Measurements from ENCODE around the gene NIPAL1.
"Not testable (repeated sequence)": the region's sequence is repeated elsewhere in the genome, so short reads cannot be mapped to it uniquely, and the experiment has no call there.

NIPAL1 gene

DNA sequence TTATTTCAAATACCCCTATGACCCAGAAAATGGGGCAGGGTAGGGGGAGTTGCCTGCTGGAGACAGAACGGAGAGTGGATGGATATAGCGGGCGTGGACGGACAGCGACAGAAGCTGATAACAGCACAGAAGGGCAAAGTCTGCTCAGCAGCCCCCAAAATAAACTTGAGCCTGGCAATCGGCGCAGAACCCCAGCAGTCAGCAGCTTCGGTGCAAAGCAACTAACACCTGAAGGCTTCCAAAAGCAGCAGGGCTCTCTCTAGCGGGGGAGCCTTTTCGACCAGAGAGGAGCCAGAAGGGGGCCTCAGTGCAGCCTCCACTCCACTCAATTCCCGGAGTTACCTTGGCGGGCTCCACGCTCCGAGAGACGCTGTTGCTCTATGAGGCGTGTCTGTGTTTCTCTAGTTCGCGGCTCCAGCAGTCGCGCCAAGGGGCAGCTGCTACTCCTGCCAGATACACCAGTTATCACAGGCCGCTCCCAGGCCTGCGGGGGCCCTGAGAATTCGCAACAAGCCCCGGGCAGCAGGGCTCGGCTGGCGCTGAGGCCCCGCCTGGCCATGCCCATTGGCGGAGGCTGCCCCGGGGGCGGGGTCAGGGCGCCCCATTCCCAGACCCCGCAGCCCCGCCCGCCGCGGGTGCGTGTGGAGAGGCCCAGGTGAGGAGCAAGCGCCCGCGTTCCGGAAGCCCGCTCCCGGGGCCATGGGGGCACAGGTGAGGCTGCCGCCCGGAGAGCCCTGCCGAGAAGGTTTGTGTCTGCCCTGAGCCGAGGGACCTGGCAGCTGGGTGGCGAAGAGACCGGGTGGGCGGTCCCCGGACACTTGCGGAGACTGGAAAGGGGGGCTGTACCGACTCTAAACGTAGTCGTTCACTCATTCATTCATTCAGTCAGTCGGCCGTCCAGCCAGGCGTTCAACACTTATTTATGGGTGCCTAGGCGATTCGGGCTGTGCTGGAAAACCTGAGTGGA is at the start of gene NIPAL1, which contains the start of gene CNGA1:
TSS of gene NIPAL1 (plus strand) at position 632 of the 967 bp plus-strand sequence. CDS start at position 700, 68 bp downstream.
TSS of gene CNGA1 (minus strand) at position 541 of the 967 bp plus-strand sequence. CDS start 63,992 bp downstream, outside the sequence.
- DNase-seq (ENCODE audit: low read depth in 2 of 2): peak; percentile 56 to 62

DNA sequence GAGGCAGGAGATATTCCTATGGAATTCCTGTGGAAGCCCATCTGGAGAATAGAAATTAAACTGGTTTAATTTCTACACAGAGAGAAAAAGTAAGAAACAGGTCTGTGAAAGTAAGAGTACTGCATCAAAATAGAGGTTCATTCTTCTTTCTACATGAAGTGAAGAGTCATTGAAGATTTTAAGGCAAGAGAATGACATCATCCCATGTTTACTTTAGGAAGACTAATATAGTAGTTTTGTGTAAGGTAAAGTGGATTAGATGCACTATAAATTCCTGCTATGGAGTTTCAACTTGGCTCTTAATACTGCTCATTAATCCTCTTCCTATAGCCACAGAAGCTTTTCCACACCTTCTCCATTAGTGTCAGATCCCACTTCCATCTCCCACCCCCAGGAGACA is 47.7 kb upstream of the NIPAL1 start:
- no peak for DNase-seq (ENCODE audit: low read depth in 2 of 2)

DNA sequence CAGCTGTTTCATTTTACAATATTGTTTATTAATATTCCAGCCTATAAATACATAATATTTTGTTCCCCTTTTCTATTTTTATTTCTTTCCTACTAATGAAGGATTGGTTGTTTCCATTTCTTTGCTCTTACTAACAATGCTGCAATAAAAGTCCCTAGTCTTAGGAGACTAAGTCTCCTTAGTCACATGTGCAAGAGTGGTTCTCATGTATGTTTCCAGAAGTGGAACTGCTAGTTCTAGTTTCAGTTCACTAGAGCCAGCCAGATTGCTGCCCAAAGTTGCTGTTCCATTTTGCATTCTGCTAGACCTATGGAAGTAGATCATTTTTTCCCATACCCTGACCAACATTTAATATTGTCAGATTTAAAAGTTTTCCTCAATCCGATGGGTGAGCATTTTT is 44.4 kb upstream of the NIPAL1 start:
- no peak for DNase-seq (ENCODE audit: low read depth in 2 of 2)

DNA sequence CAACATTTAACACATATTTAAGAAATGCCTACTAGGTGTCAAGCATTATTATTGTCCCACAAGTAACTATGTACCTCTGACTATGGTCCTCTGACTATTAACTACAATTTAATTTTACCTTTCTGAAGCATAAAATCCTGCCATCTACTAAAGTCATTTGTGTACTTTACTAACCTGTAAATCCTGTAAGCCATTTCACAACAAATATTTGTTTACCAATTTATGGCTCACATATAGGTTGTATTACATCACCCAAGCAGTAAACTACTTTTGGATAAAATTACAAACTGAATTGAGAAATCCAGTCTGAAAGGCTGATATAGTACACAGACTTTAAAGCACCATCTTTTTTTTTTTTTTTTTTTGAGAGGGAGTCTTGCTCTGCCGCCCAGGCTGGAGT is 43.9 kb upstream of the NIPAL1 start:
- DNase-seq (ENCODE audit: low read depth in 2 of 2): no peak

DNA sequence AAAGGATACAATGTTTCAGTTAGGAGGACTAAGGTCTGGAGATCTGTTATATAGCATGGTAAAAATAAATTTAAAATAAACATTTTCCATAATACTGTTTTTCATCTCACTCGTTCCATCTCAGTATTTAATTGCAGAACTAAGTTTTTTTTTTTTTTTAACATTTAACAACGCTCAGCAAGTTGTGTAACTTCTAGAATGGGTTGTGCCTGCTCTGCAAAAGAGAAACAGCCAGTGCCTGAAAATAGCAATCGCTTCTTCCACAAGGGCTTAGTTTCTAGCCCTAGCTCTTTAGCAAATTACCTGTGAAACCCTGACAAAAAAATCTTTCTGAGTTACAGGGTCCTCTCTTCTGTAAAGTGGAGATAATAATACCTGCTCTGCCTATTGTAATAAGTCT is 42.0 kb upstream of the NIPAL1 start:
- no peak for DNase-seq (ENCODE audit: low read depth in 2 of 2)

DNA sequence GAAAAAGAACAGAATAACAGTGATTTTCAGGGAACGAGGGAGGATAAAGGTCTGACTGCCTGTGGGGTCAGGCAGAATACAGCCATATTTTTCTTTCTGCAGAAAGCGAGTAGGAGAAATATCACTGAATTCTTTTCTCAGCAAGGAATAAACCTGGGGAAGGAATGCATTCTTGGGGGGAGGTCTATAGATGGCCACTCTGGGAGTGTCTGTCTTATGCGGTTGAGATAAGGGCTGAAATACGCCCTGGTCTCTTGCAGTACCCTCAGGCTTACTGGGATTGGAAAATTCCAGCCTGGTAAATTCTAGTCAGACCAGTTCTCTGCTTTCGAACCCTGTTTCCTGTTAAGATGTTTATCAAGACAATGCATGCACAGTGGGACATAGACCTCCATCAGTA is 26.4 kb upstream of the NIPAL1 start:
- DNase-seq (ENCODE audit: low read depth in 2 of 2): no peak

DNA sequence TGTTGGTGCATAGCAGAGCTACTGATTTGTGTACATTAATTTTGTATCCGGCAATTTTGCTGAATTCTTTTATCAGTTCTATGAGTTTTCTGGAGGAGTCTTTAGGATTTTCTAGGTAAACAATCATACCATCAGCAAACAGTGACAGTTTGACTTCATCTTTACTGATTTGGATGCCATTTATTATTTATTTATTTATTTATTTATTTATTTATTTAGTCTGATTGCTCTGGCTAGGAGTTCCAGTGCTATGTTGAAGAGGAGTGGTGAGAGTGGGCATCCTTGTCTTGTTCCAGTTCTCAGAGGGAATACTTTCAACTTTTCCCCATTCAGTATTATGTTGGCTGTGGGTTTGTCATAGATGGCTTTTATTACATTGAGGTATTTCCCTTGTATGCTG is 24.1 kb upstream of the NIPAL1 start:
- not testable (repeated sequence) for DNase-seq (ENCODE audit: low read depth in 2 of 2)

DNA sequence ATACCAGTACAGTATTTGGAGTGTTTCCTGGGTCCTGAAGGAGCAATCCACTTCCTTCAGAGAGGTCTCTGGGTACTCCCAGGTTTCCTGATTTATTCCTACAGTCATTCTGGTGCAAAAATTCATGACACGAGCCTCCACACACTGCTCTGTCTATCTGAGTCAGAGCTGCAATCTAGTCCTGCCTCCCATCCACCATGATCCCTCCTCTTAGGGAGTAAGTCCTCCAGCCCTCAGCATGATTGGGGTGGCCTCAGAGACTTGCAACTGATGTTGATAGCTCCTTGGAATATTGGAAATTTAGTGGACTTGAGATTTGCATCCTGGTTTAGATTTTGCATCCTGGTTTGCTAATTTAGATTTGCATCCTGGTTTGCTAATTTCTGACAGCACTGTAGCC is 20.6 kb upstream of the NIPAL1 start:
- DNase-seq (ENCODE audit: low read depth in 2 of 2): no peak

DNA sequence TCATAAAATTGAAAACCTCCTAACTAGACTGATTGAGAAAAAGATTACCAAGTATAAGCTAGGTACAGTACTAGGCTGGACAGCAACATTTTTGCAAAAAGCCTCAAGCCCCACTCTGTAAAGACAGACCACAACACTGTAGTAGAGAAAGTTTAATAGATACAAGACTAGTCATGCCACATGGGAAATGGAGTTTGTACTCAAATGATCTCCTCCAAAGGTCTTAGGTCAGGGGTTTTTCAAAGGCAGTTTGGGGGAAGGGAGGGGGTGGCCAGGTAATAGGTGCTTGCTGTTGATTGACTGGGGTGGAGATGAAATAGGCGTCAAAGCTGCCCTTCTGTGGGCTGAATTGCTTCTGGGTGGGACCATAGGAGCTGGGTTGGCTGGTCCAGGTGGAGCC is 14.3 kb upstream of the NIPAL1 start:
- DNase-seq (ENCODE audit: low read depth in 2 of 2): no peak

DNA sequence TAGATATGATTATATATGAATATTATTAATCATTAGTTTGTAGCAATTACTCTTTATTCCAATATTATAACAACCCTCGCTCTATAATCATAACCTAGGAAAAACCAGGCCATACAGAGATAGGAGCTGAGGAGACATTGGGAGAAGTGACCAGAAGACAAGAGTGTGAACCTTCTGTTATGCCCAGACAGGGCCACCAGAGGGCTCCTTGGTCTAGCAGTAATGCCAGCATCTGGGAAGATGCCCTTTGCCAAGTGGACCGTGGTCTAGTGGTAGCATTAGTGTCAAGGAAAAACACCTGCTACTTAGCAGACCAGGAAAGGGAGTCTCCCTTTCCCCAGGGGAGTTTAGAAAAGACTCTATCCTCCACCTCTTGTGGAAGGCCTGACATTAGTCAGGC is 13.0 kb upstream of the NIPAL1 start:
- peak in 1 of 2 donors; percentile 9 for DNase-seq (ENCODE audit: low read depth in 2 of 2)

DNA sequence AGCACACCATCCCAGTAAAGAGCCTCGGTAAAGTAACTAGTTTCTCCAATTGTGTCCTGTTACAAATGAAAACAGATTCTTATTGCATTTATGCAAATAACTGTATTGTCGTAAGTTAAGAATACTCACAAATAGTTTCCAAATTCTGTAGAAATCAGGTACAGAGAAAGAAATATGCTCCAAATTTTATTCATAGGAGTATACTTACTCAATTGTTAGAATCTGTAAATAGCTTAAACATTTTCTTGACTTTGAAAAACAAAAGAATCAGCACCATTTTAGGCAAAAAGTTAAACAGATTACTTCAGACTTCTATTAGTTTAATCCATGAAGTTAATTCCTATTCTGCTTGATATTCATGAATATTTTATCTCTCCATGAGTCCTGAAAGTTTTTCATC is 10.8 kb upstream of the NIPAL1 start:
- DNase-seq (ENCODE audit: low read depth in 2 of 2): no peak

DNA sequence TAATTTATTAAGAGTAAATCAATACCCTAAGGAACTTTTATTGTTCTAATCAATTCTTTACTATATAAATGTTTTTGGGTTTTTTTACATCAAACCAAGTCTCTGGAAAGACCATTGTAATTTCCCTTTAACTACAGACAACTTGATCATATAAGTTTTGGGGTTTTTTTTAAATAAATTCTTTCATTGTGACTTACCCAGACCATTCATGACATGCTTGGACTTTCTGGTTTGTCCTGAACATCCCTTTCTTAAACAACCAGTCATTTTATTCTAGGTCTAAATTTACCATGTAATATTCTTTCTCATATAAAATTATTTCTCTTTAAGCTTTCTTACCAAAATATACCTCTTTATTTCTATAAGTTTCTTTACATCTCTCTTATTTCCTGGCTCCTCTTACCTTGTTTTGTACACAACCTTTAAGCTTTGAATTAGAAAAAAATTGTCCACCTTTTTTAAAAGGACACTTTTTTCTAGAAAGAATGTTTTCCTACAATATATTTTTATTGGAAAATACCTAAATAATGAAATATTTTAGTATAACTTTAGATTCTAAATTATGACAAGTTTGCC is 8.5 kb upstream of the NIPAL1 start:
- no peak for DNase-seq (ENCODE audit: low read depth in 2 of 2)

DNA sequence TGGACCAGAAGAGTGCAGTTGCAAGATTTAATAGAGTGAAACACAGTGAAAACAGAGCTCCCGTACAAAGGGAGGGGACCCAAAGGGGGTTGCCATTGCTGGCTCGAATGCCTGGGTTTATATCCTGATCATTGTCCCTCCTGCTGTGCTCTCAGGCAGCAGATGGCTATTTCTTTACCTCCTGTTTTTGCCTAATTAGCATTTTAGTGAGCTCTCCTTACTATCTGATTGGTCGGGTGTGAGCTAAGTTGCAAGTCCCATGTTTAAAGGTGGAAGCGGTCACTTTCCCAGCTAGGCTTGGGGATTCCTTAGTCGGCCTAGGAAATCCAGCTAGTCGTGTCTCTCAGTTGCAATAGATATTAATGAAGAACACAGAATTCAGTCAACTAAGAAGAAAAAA is 5.7 kb upstream of the NIPAL1 start:
- not testable (repeated sequence) for DNase-seq (ENCODE audit: low read depth in 2 of 2)

DNA sequence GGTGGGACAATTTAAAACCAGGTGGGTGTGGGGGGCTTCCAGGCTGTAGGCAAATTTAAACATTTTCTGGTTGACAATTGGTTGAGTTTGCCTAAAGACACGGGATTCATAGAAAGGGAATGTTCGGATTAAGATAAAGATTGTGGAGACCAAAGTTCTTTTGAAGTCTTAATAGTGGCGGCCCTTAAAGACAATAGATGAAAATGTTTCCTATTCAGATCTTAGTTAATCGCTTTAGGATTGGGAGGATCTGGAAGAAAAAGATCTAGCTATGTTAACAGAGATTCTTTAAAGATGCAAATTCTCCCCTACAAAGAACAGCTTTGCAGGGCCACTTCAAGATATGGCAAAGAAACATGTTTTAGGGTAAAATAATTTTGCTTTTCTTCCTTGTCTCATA is 4.8 kb upstream of the NIPAL1 start:
- no peak for DNase-seq (ENCODE audit: low read depth in 2 of 2)

DNA sequence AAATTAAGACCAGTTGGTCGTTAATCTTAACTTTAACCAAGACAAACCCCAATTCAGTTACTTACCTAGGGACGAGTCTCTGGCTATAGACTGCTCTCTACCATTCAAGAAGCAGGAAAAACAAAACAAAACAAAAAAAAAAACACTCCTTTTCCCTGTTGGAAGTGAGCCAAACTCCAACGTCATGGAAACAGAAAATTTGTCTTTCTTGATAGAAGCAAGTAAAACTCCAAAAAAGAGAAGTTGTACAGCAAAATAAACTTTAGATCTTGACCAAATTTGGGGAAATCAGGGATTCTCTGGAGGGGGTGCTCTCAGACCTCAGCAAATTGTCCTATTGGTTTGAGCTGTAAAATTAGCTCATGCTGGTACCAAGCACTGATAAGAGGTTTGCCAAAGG is 3.7 kb upstream of the NIPAL1 start:
- DNase-seq (ENCODE audit: low read depth in 2 of 2): no peak

DNA sequence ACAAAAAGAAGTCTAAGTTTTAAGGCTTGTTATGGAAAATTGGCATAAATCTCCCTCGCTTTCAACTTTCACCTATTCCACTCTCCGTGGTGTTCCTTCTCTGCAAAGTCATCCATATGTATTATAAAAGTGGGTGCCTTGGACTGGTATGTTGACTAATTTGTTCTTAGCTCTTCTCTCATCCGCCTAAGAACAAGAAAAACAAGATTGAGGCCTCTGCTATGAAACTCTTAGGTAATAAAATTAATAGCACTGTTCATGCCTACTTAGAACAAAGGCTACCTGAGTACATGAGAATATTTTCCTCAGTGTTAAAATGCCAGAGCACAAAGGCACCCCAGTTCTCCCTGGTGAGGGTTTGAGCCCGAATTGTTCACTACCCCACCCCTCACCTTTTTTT is 1.4 kb upstream of the NIPAL1 start:
- DNase-seq (ENCODE audit: low read depth in 2 of 2): no peak

DNA sequence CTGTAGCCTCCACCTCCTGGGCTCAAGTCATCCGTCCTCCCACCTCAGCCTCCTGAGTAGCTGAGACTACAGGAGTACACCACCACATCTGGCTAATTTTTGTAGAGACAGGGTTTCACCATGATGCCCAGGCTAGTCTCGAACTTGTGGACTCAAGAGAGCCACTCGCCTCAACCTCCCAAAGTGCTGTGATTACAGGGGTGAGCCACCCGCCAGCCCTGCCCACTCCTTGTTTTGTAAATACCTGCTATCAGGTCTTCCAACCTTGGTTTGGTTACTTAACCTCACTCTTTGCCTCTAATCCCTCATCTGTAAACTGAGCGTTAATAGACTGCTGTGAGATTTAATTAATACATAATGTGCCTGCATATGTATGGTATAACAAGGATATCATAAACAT is 894 bp upstream of the NIPAL1 start:
- DNase-seq (ENCODE audit: low read depth in 2 of 2): no peak

DNA sequence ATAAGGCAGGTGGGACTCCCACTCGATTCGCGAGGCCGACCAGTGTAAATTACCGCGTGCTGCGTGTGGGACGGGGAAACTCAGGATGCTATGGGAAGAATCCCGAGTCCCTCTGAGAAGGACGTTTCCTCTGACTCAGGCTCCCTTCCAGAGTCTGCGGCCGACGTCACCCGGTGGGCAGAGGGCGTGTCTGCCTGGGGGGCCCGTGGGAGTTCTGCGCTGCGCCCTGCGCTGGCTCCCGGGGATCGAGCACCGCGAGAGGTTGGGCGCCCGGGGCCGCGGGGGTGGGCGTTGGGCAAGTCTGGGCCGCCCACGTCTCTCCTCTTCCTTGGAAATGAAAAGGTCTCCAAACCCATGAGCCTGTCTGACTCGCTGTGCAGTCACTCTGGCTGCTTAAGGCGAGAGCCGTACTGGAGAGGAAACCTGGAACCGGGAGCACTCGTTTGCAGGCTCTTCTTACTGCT is 568 bp downstream of the NIPAL1 start:
- DNase-seq (ENCODE audit: low read depth in 2 of 2): peak; percentile 44 to 50

DNA sequence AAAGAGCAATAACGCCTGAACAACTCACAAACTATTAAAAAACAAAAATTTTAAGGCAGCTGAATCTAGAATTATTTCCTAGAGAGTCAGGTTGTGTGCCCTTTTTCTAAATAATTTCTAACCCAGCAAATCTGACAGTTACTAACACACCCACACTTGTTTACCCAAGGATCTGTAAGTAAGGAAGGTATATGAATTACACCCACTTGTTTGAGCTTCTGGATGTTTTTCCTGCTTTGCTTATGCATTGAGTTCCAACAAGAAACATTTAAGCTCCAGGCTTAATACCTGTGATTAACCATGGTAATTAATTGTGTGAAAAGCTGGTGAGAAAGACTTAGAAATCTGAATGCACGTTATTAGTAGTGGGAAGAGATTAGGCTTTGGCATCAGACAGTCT is 1.5 kb downstream of the NIPAL1 start:
- no peak for DNase-seq (ENCODE audit: low read depth in 2 of 2)

DNA sequence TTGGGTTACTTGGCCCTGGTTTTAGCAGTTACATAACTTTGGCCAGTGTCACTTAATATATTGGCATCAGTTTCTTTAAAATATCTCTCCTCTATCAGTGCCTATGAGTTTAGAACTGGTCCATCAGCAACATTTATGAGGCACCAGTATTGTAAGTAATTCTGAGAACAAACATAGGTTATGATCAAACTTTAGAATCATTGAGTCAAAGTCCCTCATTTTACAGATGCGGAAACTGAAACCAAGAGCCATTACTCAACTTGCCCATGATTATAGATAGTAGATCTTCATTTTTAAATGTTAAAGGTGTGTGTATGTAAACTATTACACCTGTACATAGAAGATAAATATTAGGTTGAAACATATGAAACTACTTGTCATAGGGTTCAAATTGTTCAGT is 4.5 kb downstream of the NIPAL1 start:
- DNase-seq (ENCODE audit: low read depth in 2 of 2): no peak

DNA sequence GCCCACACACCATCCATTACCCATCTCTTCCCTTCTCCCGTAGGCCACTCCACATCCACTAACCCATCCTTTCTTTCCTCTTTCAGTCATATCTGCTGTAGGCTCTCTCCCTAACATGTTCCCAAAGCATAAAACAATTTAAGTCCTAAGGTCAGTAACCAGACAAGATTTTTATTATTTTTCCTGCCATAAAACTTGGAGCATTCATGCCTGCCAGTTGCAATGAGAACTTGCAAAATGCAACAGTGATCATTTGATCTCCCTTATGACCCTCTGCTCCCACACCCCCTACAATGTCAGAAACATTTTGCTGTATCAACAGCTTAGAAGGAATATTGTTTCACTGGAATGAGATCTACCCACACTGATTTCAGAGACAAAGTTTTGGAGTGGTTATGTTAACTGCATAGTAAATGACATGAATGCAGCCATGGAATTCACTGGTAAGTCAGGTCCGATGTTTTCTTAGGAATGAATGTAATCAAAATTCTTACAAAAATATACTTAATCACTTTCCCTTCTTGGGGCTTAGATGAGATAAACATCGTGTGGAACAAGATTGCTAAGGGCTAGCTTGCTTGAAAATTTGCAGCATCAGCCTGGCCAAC is 5.7 kb downstream of the NIPAL1 start:
- no peak for DNase-seq (ENCODE audit: low read depth in 2 of 2)

DNA sequence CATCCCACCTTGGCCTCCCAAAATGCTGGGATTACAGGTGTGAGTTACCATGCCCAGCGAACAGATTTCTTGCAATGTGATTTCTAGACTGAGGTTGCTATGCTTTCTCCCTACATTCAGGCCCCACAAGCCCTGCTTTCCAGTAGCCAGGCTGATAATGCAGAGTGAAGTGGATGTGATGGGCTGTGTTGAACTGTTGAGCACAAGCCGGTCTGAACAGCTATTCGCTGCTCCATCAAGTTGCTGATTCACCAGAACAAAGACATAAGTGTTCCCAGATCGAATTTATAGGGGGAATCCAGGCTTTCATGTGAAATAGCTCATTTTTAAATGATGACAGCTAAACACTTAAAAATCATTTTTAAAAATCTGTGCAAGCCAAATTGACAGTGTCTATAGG is 8.0 kb downstream of the NIPAL1 start:
- no peak for DNase-seq (ENCODE audit: low read depth in 2 of 2)

DNA sequence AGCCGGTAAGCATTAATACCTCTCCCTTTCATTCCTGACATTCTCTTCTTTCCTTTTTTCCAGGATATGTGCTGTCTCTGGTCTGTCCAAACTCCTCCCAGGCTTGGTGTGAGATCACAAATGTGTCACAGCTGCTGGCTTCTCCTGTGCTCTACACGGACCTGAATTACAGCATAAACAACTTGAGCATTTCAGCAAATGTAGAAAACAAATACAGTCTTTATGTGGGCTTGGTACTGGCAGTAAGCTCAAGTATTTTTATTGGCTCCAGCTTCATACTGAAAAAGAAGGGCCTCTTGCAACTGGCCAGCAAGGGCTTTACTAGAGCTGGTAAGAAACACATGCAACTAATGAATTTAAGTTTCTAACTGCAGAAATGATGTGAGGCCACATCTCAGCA is 8.4 kb downstream of the NIPAL1 start:
- DNase-seq (ENCODE audit: low read depth in 2 of 2): no peak
